ENCODE data around the gene GRID2IP. TPM values are rescaled to one million over a fixed set of nuclear protein-coding genes. Genes with fewer than 3 reads are reported as not detected.

The GRID2IP gene
- total and polyA plus RNA-seq, 2 of the 8 experiments (the other 6 are each of a cell fraction or from before 2014, with no cell fraction given) = 0.80 to 1.3 TPM

- no peak for TF ChIP-seq TEAD4 (IDR thresholded peaks at IDR 0.05; ENCODE audit: low read depth, low read length)
- peak; percentile 78; the same call in 1 of the 2 replicates for TF ChIP-seq TBP (IDR thresholded peaks at IDR 0.05; ENCODE audit: low read depth, low read length)
- TF ChIP-seq RNF2 (IDR thresholded peaks at IDR 0.05; ENCODE audit: borderline replicate concordance, low read depth, low read length, missing control alignments, poor library complexity, severe bottlenecking) = no peak
- no peak for TF ChIP-seq JUND (IDR thresholded peaks at IDR 0.05; ENCODE audit: low read length)
- 0 out of 4 replicates have a peak, but pooled peaks of 1 of the 2 experiments have one; percentile 72 for TF ChIP-seq HDAC2 (IDR thresholded peaks at IDR 0.05; ENCODE audit: borderline replicate concordance in 1 of 2, low read depth in 2 of 2, low read length in 2 of 2)
- TF ChIP-seq NRF1 (IDR thresholded peaks at IDR 0.05; ENCODE audit: low read depth, low read length) = no peak
- TF ChIP-seq CEBPB (IDR thresholded peaks at IDR 0.05; ENCODE audit: low read depth, low read length) = no peak; the same call in 1 of the 2 replicates
- no peak for TF ChIP-seq SRF (IDR thresholded peaks at IDR 0.05; ENCODE audit: low read depth, low read length)
- peak in 1 of 2 experiments; percentile 52; a peak in 2 of 4 replicates for TF ChIP-seq SIN3A (conservative IDR thresholded peaks at IDR 0.05 in 1 of 2, IDR thresholded peaks at IDR 0.05 in 1 of 2; ENCODE audit: low read depth in 1 of 2, low read length in 2 of 2)
- no peak for TF ChIP-seq BCL11A (IDR thresholded peaks at IDR 0.05; ENCODE audit: low read depth in 2 of 2, low read length in 2 of 2)
- TF ChIP-seq BRCA1 (IDR thresholded peaks at IDR 0.05; ENCODE audit: low read depth, low read length) = no peak
- TF ChIP-seq EP300 (IDR thresholded peaks at IDR 0.05; ENCODE audit: borderline replicate concordance in 1 of 2, low read depth in 2 of 2, low read length in 2 of 2) = no peak
- TF ChIP-seq CBX8 (IDR thresholded peaks at IDR 0.05; ENCODE audit: borderline replicate concordance, low read depth, low read length) = no peak
- TF ChIP-seq MAX (IDR thresholded peaks at IDR 0.05) = peak; percentile 12; the same call in 1 of the 2 replicates
- no peak for TF ChIP-seq SP2 (IDR thresholded peaks at IDR 0.05; ENCODE audit: low read length)
- no peak for TF ChIP-seq NANOG (IDR thresholded peaks at IDR 0.05; ENCODE audit: insufficient read depth, low read depth, low read length, poor library complexity, severe bottlenecking)
- no peak for TF ChIP-seq SUZ12 (IDR thresholded peaks at IDR 0.05; ENCODE audit: low read length)
- TF ChIP-seq ATF2 (IDR thresholded peaks at IDR 0.05; ENCODE audit: low read length) = no peak
- TF ChIP-seq ASH2L (IDR thresholded peaks at IDR 0.05; ENCODE audit: low read length) = no peak
Observed at GRCh38 chr7:6589829-6590644, 38.8 kb upstream of the GRID2IP start, which contains the start of gene INTS15 (continued).
